HEK293 (cell line): ENCODE results near the gene ANKRD28.

Source experiments
- CTCF ChIA-PET: fragments of 350-600 bp; formaldehyde crosslinking; extraction: SDS; loops from one replicate; lab custom pipeline; 2021; ENCODE audit warnings: antibody characterized with exemption; lab: Yijun Ruan, JAX
- POLR2A ChIA-PET: fragments of 300-600 bp; formaldehyde crosslinking; extraction: SDS; loops from one replicate; lab custom pipeline; 2020; ENCODE audit warnings: antibody characterized with exemption, inconsistent platforms; lab: Yijun Ruan, JAX
- H3K27ac ChIP-seq: fragments of 200-500 bp; sonication (Bioruptor generic); 2 replicates; pipeline ENCODE4 v1.5.1; 2014; ENCODE audit warnings: low read depth, low read length, control low read depth, inconsistent platforms; ENCODE audit errors: extremely low read depth
- H3K36me3 ChIP-seq, 2 experiments: fragments of 200-500 bp in 1 of 2; sonication (Bioruptor generic) in 1 of 2; 1 replicate in 1 of 2; 2 replicates in 1 of 2; pipeline ENCODE4 v1.5.1; 2014 to 2017; ENCODE audit warnings: inconsistent platforms in 2 of 2, low read length in 2 of 2; ENCODE audit not compliant: control insufficient read depth in 2 of 2, insufficient read depth in 1 of 2
- H3K4me1 ChIP-seq: fragments of 200-500 bp; sonication (Bioruptor generic); 2 replicates; pipeline ENCODE4 v1.5.1; 2014; ENCODE audit warnings: mild to moderate bottlenecking, low read length, inconsistent platforms; ENCODE audit not compliant: control insufficient read depth, insufficient read depth
- H3K4me3 ChIP-seq: 2 replicates; pipeline ENCODE4 v1.5.1; 2011; ENCODE audit warnings: low read depth, mild to moderate bottlenecking, control low read depth, low read length, moderate library complexity
- H3K9me3 ChIP-seq: fragments of 200-500 bp; sonication (Bioruptor generic); 2 replicates; pipeline ENCODE4 v1.5.1; 2014; ENCODE audit warnings: low read depth, low read length, inconsistent platforms; ENCODE audit not compliant: control insufficient read depth, insufficient read depth
- AEBP2 ChIP-seq: fragments of 450-650 bp; formaldehyde crosslinking; IDR thresholded peaks from 2 replicates; pipeline ENCODE4 v1.5.1; 2016; ENCODE audit warnings: missing biosample characterization, missing genetic modification characterization, borderline replicate concordance
- GLI4 ChIP-seq: fragments of 450-650 bp; formaldehyde crosslinking; IDR thresholded peaks from 2 replicates; pipeline ENCODE4 v1.5.1; 2016; ENCODE audit warnings: missing biosample characterization, missing genetic modification characterization
- IKZF3 ChIP-seq: fragments of 450-650 bp; IDR thresholded peaks from 2 replicates; pipeline ENCODE4 v1.5.0; 2018; ENCODE audit warnings: missing biosample characterization, mild to moderate bottlenecking, missing genetic modification characterization, moderate library complexity
- KLF16 ChIP-seq: fragments of 450-650 bp; formaldehyde crosslinking; IDR thresholded peaks from 2 replicates; pipeline ENCODE4 v1.5.1; 2017; ENCODE audit warnings: missing biosample characterization, missing genetic modification characterization
- KLF7 ChIP-seq: fragments of 450-650 bp; formaldehyde crosslinking; IDR thresholded peaks from 2 replicates; pipeline ENCODE4 v1.5.1; 2016; ENCODE audit warnings: missing biosample characterization, missing genetic modification characterization, borderline replicate concordance
- MEIS1 ChIP-seq: sonication (generic); formaldehyde crosslinking; IDR thresholded peaks from 2 replicates; pipeline ENCODE4 v1.8.1; 2022; ENCODE audit warnings: missing genetic modification reagents, mild to moderate bottlenecking, borderline replicate concordance
- OSR2 ChIP-seq: fragments of 450-650 bp; formaldehyde crosslinking; IDR thresholded peaks from 2 replicates; pipeline ENCODE4 v1.5.1; 2016; ENCODE audit warnings: missing biosample characterization, missing genetic modification characterization
- SETDB1 ChIP-seq: IDR thresholded peaks from one replicate; pipeline ENCODE4 v1.6.1; 2017; ENCODE audit warnings: mild to moderate bottlenecking, low read length, moderate library complexity, mixed read lengths; ENCODE audit not compliant: insufficient read length
- SP7 ChIP-seq: fragments of 450-650 bp; formaldehyde crosslinking; IDR thresholded peaks from 2 replicates; pipeline ENCODE4 v1.5.1; 2016; ENCODE audit warnings: missing biosample characterization, missing genetic modification characterization
- TCF7L2 ChIP-seq: IDR thresholded peaks from 2 replicates; pipeline ENCODE4 v1.6.1; 2011; ENCODE audit warnings: low read depth, mild to moderate bottlenecking, inconsistent platforms, low read length, moderate library complexity, borderline replicate concordance
- YY1 ChIP-seq: fragments of 450-650 bp; formaldehyde crosslinking; IDR thresholded peaks from 2 replicates; pipeline ENCODE4 v1.5.1; 2018; ENCODE audit warnings: missing biosample characterization, missing genetic modification characterization
- ZNF16 ChIP-seq: fragments of 450-650 bp; formaldehyde crosslinking; IDR thresholded peaks from 2 replicates; pipeline ENCODE4 v1.5.1; 2016; ENCODE audit warnings: low read depth, missing biosample characterization, missing genetic modification characterization
- ZNF175 ChIP-seq: fragments of 450-650 bp; formaldehyde crosslinking; IDR thresholded peaks from 2 replicates; pipeline ENCODE4 v1.5.1; 2016; ENCODE audit warnings: missing biosample characterization, missing genetic modification characterization
- ZNF23 ChIP-seq: fragments of 450-650 bp; formaldehyde crosslinking; IDR thresholded peaks from 2 replicates; pipeline ENCODE4 v1.5.1; 2016; ENCODE audit warnings: missing biosample characterization, missing genetic modification characterization, borderline replicate concordance
- ZNF354C ChIP-seq: fragments of 450-650 bp; formaldehyde crosslinking; IDR thresholded peaks from 2 replicates; pipeline ENCODE4 v1.5.1; 2016; ENCODE audit warnings: missing biosample characterization, missing genetic modification characterization, low read depth, borderline replicate concordance
- ZNF544 ChIP-seq: fragments of 450-650 bp; formaldehyde crosslinking; IDR thresholded peaks from 2 replicates; pipeline ENCODE4 v1.5.0; 2017; ENCODE audit warnings: missing biosample characterization, missing genetic modification characterization
- ZNF548 ChIP-seq: fragments of 450-650 bp; formaldehyde crosslinking; IDR thresholded peaks from 2 replicates; pipeline ENCODE4 v1.5.1; 2016; ENCODE audit warnings: missing biosample characterization, missing genetic modification characterization
- ZNF639 ChIP-seq: fragments of 450-650 bp; formaldehyde crosslinking; IDR thresholded peaks from 2 replicates; pipeline ENCODE4 v1.5.1; 2016; ENCODE audit warnings: missing biosample characterization, missing genetic modification characterization
- ZNF704 ChIP-seq: fragments of 450-650 bp; formaldehyde crosslinking; IDR thresholded peaks from 2 replicates; pipeline ENCODE4 v1.5.1; 2016; ENCODE audit warnings: missing biosample characterization, missing genetic modification characterization
- ZNF777 ChIP-seq: fragments of 450-650 bp; formaldehyde crosslinking; IDR thresholded peaks from 2 replicates; pipeline ENCODE4 v1.5.1; 2017; ENCODE audit warnings: missing biosample characterization, missing genetic modification characterization, borderline replicate concordance
- ZNF837 ChIP-seq: fragments of 450-650 bp; formaldehyde crosslinking; IDR thresholded peaks from 2 replicates; pipeline ENCODE4 v1.5.1; 2016; ENCODE audit warnings: missing biosample characterization, missing genetic modification characterization
- ZSCAN16 ChIP-seq: fragments of 450-650 bp; formaldehyde crosslinking; IDR thresholded peaks from 2 replicates; pipeline ENCODE4 v1.5.1; 2016; ENCODE audit warnings: missing biosample characterization, missing genetic modification characterization
- TF ChIP-seq, protein P1 (sequence below): fragments of 450-650 bp; formaldehyde crosslinking; IDR thresholded peaks from 2 replicates; pipeline ENCODE4 v1.5.1; 2016; ENCODE audit warnings: missing biosample characterization, missing genetic modification characterization
- TF ChIP-seq, protein P2 (sequence below): fragments of 450-650 bp; IDR thresholded peaks from 2 replicates; pipeline ENCODE4 v1.5.1; 2018; ENCODE audit warnings: missing biosample characterization, mild to moderate bottlenecking, missing genetic modification characterization
- TF ChIP-seq, protein P3 (sequence below): fragments of 450-650 bp; formaldehyde crosslinking; IDR thresholded peaks from 2 replicates; pipeline ENCODE4 v1.5.0; 2017; ENCODE audit warnings: missing biosample characterization, missing genetic modification characterization, borderline replicate concordance

ANKRD28 gene

GRCh38 chr3:15753056-15753710, 44.6 kb downstream of the ANKRD28 start:
- no peaks in the 10 kb centered on the region for H3K9me3 ChIP-seq
- H3K27ac ChIP-seq, result no peak overlapping the region
- ChIA-PET CTCF (no interaction called here), POLR2A (no interaction called here)
- H3K4me3 ChIP-seq, result no peak overlapping the region
- H3K4me1 ChIP-seq, result 0 out of 2 replicates have a peak, but pooled peaks cover 4% of the 10 kb centered on the region
- TF ChIP-seq SETDB1 (no peak), OSR2 (tag by site-specific recombination) (no peak), ZNF175 (no peak), YY1 (tag by site-specific recombination) (no peak), ZNF639 (no peak), SP7 (no peak), AEBP2 (tag by site-specific recombination) (no peak), ZNF354C (no peak), TCF7L2 (no peak), ZNF544 (no peak), ZNF548 (no peak), MEIS1 (no peak), KLF16 (tag by site-specific recombination) (no peak), ZSCAN16 (tag by site-specific recombination) (no peak)
- TF ChIP-seq, protein P1, sequence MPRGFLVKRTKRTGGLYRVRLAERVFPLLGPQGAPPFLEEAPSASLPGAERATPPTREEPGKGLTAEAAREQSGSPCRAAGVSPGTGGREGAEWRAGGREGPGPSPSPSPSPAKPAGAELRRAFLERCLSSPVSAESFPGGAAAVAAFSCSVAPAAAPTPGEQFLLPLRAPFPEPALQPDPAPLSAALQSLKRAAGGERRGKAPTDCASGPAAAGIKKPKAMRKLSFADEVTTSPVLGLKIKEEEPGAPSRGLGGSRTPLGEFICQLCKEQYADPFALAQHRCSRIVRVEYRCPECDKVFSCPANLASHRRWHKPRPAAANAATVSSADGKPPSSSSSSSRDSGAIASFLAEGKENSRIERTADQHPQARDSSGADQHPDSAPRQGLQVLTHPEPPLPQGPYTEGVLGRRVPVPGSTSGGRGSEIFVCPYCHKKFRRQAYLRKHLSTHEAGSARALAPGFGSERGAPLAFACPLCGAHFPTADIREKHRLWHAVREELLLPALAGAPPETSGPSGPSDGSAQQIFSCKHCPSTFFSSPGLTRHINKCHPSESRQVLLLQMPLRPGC, result no peak
- H3K36me3 ChIP-seq, result peaks cover 0 to 4% of the 10 kb centered on the region in 2 experiments; a peak in 1 of 3 replicates

DNA sequence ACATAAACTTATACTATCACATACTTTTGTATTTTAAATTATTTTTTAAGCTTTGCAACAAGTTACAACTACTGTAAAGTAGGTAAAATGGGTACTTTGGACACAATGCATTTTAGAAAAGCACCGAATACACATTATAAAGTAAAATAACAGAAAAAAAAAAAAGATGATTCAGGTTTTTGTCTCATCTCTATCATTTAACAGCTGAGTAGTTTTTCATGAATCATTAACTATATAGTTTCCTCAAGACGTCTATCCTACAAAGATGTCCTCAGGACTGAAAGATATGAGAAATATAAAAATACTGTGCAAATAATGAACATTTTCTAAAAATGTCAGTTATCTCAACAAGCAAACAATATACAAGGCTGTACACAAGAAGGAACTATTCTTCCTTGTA, 46.9 kb downstream of the ANKRD28 start:
- no peak overlapping the region for H3K27ac ChIP-seq
- CTCF ChIA-PET, result interaction anchor here (0.6 to 1.1 kb wide), 3 partner anchors 11 to 540 kb away, joined by 3 read pairs; no protein-coding TSS in a partner anchor
- POLR2A ChIA-PET, result no interaction called here
- TF ChIP-seq, protein P2, sequence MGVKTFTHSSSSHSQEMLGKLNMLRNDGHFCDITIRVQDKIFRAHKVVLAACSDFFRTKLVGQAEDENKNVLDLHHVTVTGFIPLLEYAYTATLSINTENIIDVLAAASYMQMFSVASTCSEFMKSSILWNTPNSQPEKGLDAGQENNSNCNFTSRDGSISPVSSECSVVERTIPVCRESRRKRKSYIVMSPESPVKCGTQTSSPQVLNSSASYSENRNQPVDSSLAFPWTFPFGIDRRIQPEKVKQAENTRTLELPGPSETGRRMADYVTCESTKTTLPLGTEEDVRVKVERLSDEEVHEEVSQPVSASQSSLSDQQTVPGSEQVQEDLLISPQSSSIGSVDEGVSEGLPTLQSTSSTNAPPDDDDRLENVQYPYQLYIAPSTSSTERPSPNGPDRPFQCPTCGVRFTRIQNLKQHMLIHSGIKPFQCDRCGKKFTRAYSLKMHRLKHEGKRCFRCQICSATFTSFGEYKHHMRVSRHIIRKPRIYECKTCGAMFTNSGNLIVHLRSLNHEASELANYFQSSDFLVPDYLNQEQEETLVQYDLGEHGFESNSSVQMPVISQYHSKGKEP (tag by site-specific recombination), result no peak
- TF ChIP-seq ZNF704 (tag by site-specific recombination) (no peak), ZNF837 (tag by site-specific recombination) (no peak), ZNF16 (tag by site-specific recombination) (no peak), ZNF23 (no peak), GLI4 (tag by site-specific recombination) (no peak), IKZF3 (tag by site-specific recombination) (no peak), ZNF777 (tag by site-specific recombination) (no peak), KLF7 (tag by site-specific recombination) (no peak)
- TF ChIP-seq, protein P1, result no peak
- TF ChIP-seq, protein P3, sequence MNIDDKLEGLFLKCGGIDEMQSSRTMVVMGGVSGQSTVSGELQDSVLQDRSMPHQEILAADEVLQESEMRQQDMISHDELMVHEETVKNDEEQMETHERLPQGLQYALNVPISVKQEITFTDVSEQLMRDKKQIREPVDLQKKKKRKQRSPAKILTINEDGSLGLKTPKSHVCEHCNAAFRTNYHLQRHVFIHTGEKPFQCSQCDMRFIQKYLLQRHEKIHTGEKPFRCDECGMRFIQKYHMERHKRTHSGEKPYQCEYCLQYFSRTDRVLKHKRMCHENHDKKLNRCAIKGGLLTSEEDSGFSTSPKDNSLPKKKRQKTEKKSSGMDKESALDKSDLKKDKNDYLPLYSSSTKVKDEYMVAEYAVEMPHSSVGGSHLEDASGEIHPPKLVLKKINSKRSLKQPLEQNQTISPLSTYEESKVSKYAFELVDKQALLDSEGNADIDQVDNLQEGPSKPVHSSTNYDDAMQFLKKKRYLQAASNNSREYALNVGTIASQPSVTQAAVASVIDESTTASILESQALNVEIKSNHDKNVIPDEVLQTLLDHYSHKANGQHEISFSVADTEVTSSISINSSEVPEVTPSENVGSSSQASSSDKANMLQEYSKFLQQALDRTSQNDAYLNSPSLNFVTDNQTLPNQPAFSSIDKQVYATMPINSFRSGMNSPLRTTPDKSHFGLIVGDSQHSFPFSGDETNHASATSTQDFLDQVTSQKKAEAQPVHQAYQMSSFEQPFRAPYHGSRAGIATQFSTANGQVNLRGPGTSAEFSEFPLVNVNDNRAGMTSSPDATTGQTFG (tag by site-specific recombination), result no peak

More for the DNA sequence above, 46.9 kb downstream of the ANKRD28 start:
- Histone ChIP-seq H3K36me3 (peaks cover 0 to 4% of the 10 kb centered on the region in 2 experiments; a peak in 1 of 3 replicates), H3K4me1 (0 out of 2 replicates have a peak, but pooled peaks cover 3% of the 10 kb centered on the region), H3K9me3 (no peaks in the 10 kb centered on the region), H3K4me3 (no peak overlapping the region)
